CD14-positive monocyte (primary cell): ENCODE results near the gene FAM193A. TPM values are rescaled to one million over a fixed set of nuclear protein-coding genes. Genes with fewer than 3 reads are reported as not detected.

ENCODE experiments used
- DNase-seq, 3 donors: peaks; one replicate each; pipeline ENCODE4 v3.0.0-alpha.2; 2011 to 2022
- H2AFZ ChIP-seq: 2 replicates; pipeline ENCODE4 v1.6.0; 2012; ENCODE audit warnings: mild to moderate bottlenecking, low read depth, low read length, inconsistent platforms; ENCODE audit not compliant: insufficient read depth, poor library complexity, severe bottlenecking
- H3K27ac ChIP-seq, 2 donors: 1 replicate in 1 of 2; 2 replicates in 1 of 2; pipeline ENCODE4 v1.5.1; 2012 to 2013; ENCODE audit warnings: low read length in 2 of 2, control low read depth in 1 of 2, inconsistent platforms in 1 of 2, low read depth in 1 of 2, mild to moderate bottlenecking in 1 of 2
- H3K27me3 ChIP-seq, 2 donors: one replicate each; pipeline versions ENCODE4 v1.6.0 to v1.6.1; 2011 to 2013; ENCODE audit warnings: low read length in 2 of 2; ENCODE audit not compliant: control insufficient read depth in 2 of 2, insufficient read depth in 2 of 2
- H3K36me3 ChIP-seq, 2 donors: replicated peaks in 1 of 2; 1 replicate in 1 of 2; 2 replicates in 1 of 2; pipeline versions ENCODE4 v1.5.1 to v1.6.1; 2012 to 2013; ENCODE audit warnings: low read length in 2 of 2, control low read depth in 1 of 2, inconsistent platforms in 1 of 2, mild to moderate bottlenecking in 1 of 2; ENCODE audit not compliant: insufficient read depth in 2 of 2, control insufficient read depth in 1 of 2
- H3K4me1 ChIP-seq, 2 donors: 1 replicate in 1 of 2; 2 replicates in 1 of 2; pipeline versions ENCODE4 v1.5.1 to v1.6.1; 2012 to 2013; ENCODE audit warnings: low read length in 2 of 2, control low read depth in 1 of 2, inconsistent platforms in 1 of 2, mild to moderate bottlenecking in 1 of 2, moderate library complexity in 1 of 2; ENCODE audit not compliant: insufficient read depth in 2 of 2, control insufficient read depth in 1 of 2
- H3K4me2 ChIP-seq: replicated peaks from 2 replicates; pipeline ENCODE3; 2012; ENCODE audit warnings: low read length, moderate library complexity, mild to moderate bottlenecking; ENCODE audit not compliant: poor library complexity, severe bottlenecking; ENCODE audit errors: extremely low read depth
- H3K4me3 ChIP-seq, 3 experiments: fragments of 200-600 bp in 1 of 3; sonication (generic) in 1 of 3; replicated peaks in 1 of 3; 1 replicate in 2 of 3; 2 replicates in 1 of 3; pipeline ENCODE4 v1.5.1; 2011 to 2013; ENCODE audit warnings: low read length in 3 of 3, mild to moderate bottlenecking in 3 of 3, control low read depth in 2 of 3, low read depth in 2 of 3, inconsistent platforms in 1 of 3, moderate library complexity in 1 of 3
- H3K79me2 ChIP-seq: 2 replicates; pipeline ENCODE4 v1.6.0; 2012; ENCODE audit warnings: mild to moderate bottlenecking, control low read depth, inconsistent platforms, low read length, moderate library complexity; ENCODE audit not compliant: insufficient read depth
- H3K9ac ChIP-seq: 2 replicates; pipeline ENCODE4 v1.6.0; 2017; ENCODE audit warnings: low read length, mild to moderate bottlenecking; ENCODE audit not compliant: insufficient read depth, poor library complexity, severe bottlenecking
- H3K9me3 ChIP-seq, 2 donors: replicated peaks in 1 of 2; 1 replicate in 1 of 2; 2 replicates in 1 of 2; pipeline versions ENCODE4 v1.5.1 to v1.6.1; 2012 to 2013; ENCODE audit warnings: low read length in 2 of 2, control low read depth in 1 of 2; ENCODE audit not compliant: control insufficient read depth in 1 of 2, insufficient read depth in 1 of 2
- H4K20me1 ChIP-seq: 2 replicates; pipeline ENCODE4 v1.6.0; 2012; ENCODE audit warnings: mild to moderate bottlenecking, low read length, control low read depth, moderate library complexity; ENCODE audit not compliant: insufficient read depth
- H3K27ac Mint-ChIP-seq, 7 donors: one replicate each; pipeline ENCODE4 v1.8.0; 2020; ENCODE audit warnings: mild to moderate bottlenecking in 7 of 7, mixed read lengths in 7 of 7, moderate library complexity in 6 of 7, inconsistent platforms in 2 of 7
- H3K27me3 Mint-ChIP-seq, 3 donors: one replicate each; pipeline ENCODE4 v1.8.0; 2021 to 2022; ENCODE audit warnings: low read depth in 3 of 3, mild to moderate bottlenecking in 3 of 3, mixed read lengths in 3 of 3, moderate library complexity in 3 of 3, inconsistent platforms in 1 of 3
- H3K36me3 Mint-ChIP-seq, 2 donors: one replicate each; pipeline ENCODE4 v1.8.0; 2020; ENCODE audit warnings: mixed read lengths in 2 of 2, inconsistent platforms in 1 of 2, mild to moderate bottlenecking in 1 of 2
- H3K4me1 Mint-ChIP-seq: one replicate; pipeline ENCODE4 v1.8.0; 2020; ENCODE audit warnings: mild to moderate bottlenecking, mixed read lengths
- H3K4me3 Mint-ChIP-seq, 2 donors: one replicate each; pipeline ENCODE4 v1.8.0; 2020; ENCODE audit warnings: mild to moderate bottlenecking in 2 of 2, mixed read lengths in 2 of 2, moderate library complexity in 1 of 2
- H3K9me3 Mint-ChIP-seq, 7 donors: one replicate each; pipeline ENCODE4 v1.8.0; 2020 to 2022; ENCODE audit warnings: mixed read lengths in 7 of 7, mild to moderate bottlenecking in 6 of 7, moderate library complexity in 6 of 7, inconsistent platforms in 2 of 7
- CTCF ChIP-seq: fragments of 200-600 bp; IDR thresholded peaks from one replicate; pipeline ENCODE4 v1.8.0; 2022; ENCODE audit warnings: antibody characterized with exemption, mild to moderate bottlenecking
- WGBS: methylation state at CpG from one replicate; pipeline ENCODE4 v1.1.5; 2013; ENCODE audit warnings: missing lambda C conversion rate; ENCODE audit not compliant: insufficient coverage; 5-methylcytosine and 5-hydroxymethylcytosine counted together
- intact Hi-C, 2 donors: fragments of 100-400 bp; cut with micrococcal nuclease; formaldehyde crosslinking; loops; one replicate each; pipeline versions ENCODE4 v1.15.0 to v1.15.1; 2023
- polyA plus RNA-seq, 3 donors: library from polyadenylated mRNA; depleted of rRNA in 1 of 3; unstranded in 2 of 3; stranded (reverse) in 1 of 3; fragments of 300-500 nt in 2 of 3; fragments of >200 nt in 1 of 3; fragmentation: Illumina TruSeq in 2 of 3; gene quantifications; 1 replicate in 2 of 3; 2 replicates in 1 of 3; pipeline ENCODE4 v1.2.3, GENCODE V29; 2012 to 2021

The FAM193A gene
- polyA plus RNA-seq, 3 donors: 0.66 to 11.8 (median 0.82) TPM

- Mint-ChIP-seq H3K36me3 (peaks cover 68 to 71% of the 10 kb centered on the region in 2 donors), H3K9me3 (peaks cover 0 to 2% (median 0%) of the 10 kb centered on the region in 7 donors), H3K27me3 (peaks cover 0 to 2% (median 0%) of the 10 kb centered on the region in 3 donors), H3K4me3 (no peak overlapping the region), H3K27ac (peak overlapping the region in 4 of 7 donors; percentile 4 to 78 (median 20)), H3K4me1 (peaks cover 13% of the 10 kb centered on the region)
- H3K4me2 ChIP-seq: no peak overlapping the region
- peaks cover 69 to 72% of the 10 kb centered on the region in 2 donors for H3K36me3 ChIP-seq
- H3K4me1 ChIP-seq: peaks cover 8 to 16% of the 10 kb centered on the region in 2 donors
- H3K9me3 ChIP-seq: no peaks in the 10 kb centered on the region
- no peak overlapping the region for H3K27ac ChIP-seq
- no peak overlapping the region for H3K4me3 ChIP-seq
- intact Hi-C loops: no loop called here
- no peak overlapping the region for H2AFZ ChIP-seq
- no peak overlapping the region for H3K9ac ChIP-seq
- H4K20me1 ChIP-seq: peaks cover 54% of the 10 kb centered on the region
- 96% methylated on average over 6 of the region's 6 CpGs for WGBS
- H3K79me2 ChIP-seq: no peaks in the 10 kb centered on the region
- TF ChIP-seq CTCF: no peak
- H3K27me3 ChIP-seq: no peaks in the 10 kb centered on the region
- DNase-seq: no peak
These were observed 206.5 kb downstream of the FAM193A start for GRCh38 chr4:2742823-2743517.

GRCh38 chr4:2743518-2744445 is 207.3 kb downstream of the FAM193A start:
- H3K27me3 Mint-ChIP-seq: peaks cover 0 to 2% (median 0%) of the 10 kb centered on the region in 3 donors
- no peak overlapping the region for H2AFZ ChIP-seq
- peaks cover 69 to 76% of the 10 kb centered on the region in 2 donors for H3K36me3 Mint-ChIP-seq
- no peaks in the 10 kb centered on the region for H3K27me3 ChIP-seq
- H4K20me1 ChIP-seq: peaks cover 58% of the 10 kb centered on the region
- no peak for TF ChIP-seq CTCF
- peaks cover 0 to 2% (median 0%) of the 10 kb centered on the region in 7 donors for H3K9me3 Mint-ChIP-seq
- H3K27ac ChIP-seq: peak overlapping the region in 1 of 2 donors; percentile 9
- H3K36me3 ChIP-seq: peaks cover 69 to 74% of the 10 kb centered on the region in 2 donors
- no peaks in the 10 kb centered on the region for H3K9me3 ChIP-seq
- H3K79me2 ChIP-seq: peaks cover under 1% of the 10 kb centered on the region
- no peak overlapping the region for H3K9ac ChIP-seq
- H3K4me3 ChIP-seq: no peak overlapping the region
- H3K27ac Mint-ChIP-seq: peak overlapping the region in 6 of 7 donors; percentile 4 to 84 (median 50)
- peaks cover 8 to 16% of the 10 kb centered on the region in 2 donors for H3K4me1 ChIP-seq
- H3K4me3 Mint-ChIP-seq: no peak overlapping the region
- DNase-seq: no peak
- peaks cover 13% of the 10 kb centered on the region for H3K4me1 Mint-ChIP-seq
- no peak overlapping the region for H3K4me2 ChIP-seq
- WGBS: 98% methylated on average over 17 of the region's 21 CpGs
- intact Hi-C loops: no loop called here
